HepG2 (cell line): ENCODE results near the gene SNRNP27. TPM values are rescaled to one million over a fixed set of nuclear protein-coding genes. Genes with fewer than 3 reads are reported as not detected.

Experiments
- ELF4 ChIP-seq: sonication (generic); formaldehyde crosslinking; IDR thresholded peaks from 2 replicates; pipeline ENCODE4 v1.5.0; 2020; ENCODE audit warnings: missing genetic modification reagents, mild to moderate bottlenecking, moderate library complexity, borderline replicate concordance
- EP300 ChIP-seq, 3 experiments: sonication (generic) in 1 of 3; formaldehyde crosslinking in 1 of 3; IDR thresholded peaks; 2 replicates each; pipeline versions ENCODE4 v1.5.1 to v1.6.1; 2011 to 2020; ENCODE audit warnings: low read depth in 2 of 3, low read length in 2 of 3, borderline replicate concordance in 1 of 3, improper control_type of control experiment in 1 of 3, mild to moderate bottlenecking in 1 of 3, missing genetic modification reagents in 1 of 3, moderate library complexity in 1 of 3
- ERF ChIP-seq: IDR thresholded peaks from 2 replicates; pipeline ENCODE4 v1.6.1; 2018; ENCODE audit warnings: missing biosample characterization, missing genetic modification reagents
- HMGA1 ChIP-seq: sonication (generic); formaldehyde crosslinking; conservative IDR thresholded peaks from 2 replicates; pipeline ENCODE4 v1.4.0; 2020; ENCODE audit warnings: missing genetic modification reagents
- JUND ChIP-seq: sonication (generic); formaldehyde crosslinking; IDR thresholded peaks from 2 replicates; pipeline ENCODE4 v1.8.0; 2022; ENCODE audit warnings: mild to moderate bottlenecking, missing genetic modification reagents
- KLF15 ChIP-seq: sonication (generic); formaldehyde crosslinking; IDR thresholded peaks from 2 replicates; pipeline ENCODE4 v1.8.1; 2023; ENCODE audit warnings: borderline replicate concordance, mild to moderate bottlenecking, inconsistent platforms, missing genetic modification reagents, mixed read lengths
- MATR3 ChIP-seq: sonication (generic); formaldehyde crosslinking; IDR thresholded peaks from 2 replicates; pipeline ENCODE4 v1.4.0; 2020; ENCODE audit warnings: missing genetic modification reagents
- MIXL1 ChIP-seq: IDR thresholded peaks from 2 replicates; pipeline ENCODE4 v1.6.1; 2016
- NFKBIZ ChIP-seq: IDR thresholded peaks from 2 replicates; pipeline ENCODE4 v1.6.1; 2018; ENCODE audit warnings: missing genetic modification reagents, missing compliant biosample characterization
- PITX1 ChIP-seq: sonication (generic); formaldehyde crosslinking; IDR thresholded peaks from 2 replicates; pipeline ENCODE4 v1.5.1; 2020; ENCODE audit warnings: mild to moderate bottlenecking, missing genetic modification reagents
- PLRG1 ChIP-seq: fragments of 450-650 bp; conservative IDR thresholded peaks from 2 replicates; pipeline ENCODE4 v1.6.1; 2016
- SCMH1 ChIP-seq: sonication (generic); formaldehyde crosslinking; IDR thresholded peaks from 2 replicates; pipeline ENCODE4 v1.9.0; 2021; ENCODE audit warnings: missing genetic modification reagents, mild to moderate bottlenecking, borderline replicate concordance
- SIN3B ChIP-seq: fragments of 150-350 bp; IDR thresholded peaks from 2 replicates; pipeline ENCODE4 v1.6.1; 2014; ENCODE audit warnings: low read length
- SRSF9 ChIP-seq: fragments of 200-400 bp; formaldehyde crosslinking; IDR thresholded peaks from 2 replicates; pipeline ENCODE4 v1.6.1; 2018; ENCODE audit warnings: borderline replicate concordance, mild to moderate bottlenecking, low read depth, low read length; ENCODE audit not compliant: insufficient read depth, poor library complexity, severe bottlenecking
- STAG1 ChIP-seq: sonication (generic); formaldehyde crosslinking; IDR thresholded peaks from 2 replicates; pipeline ENCODE4 v1.4.0; 2020; ENCODE audit warnings: missing genetic modification reagents
- TRIM24 ChIP-seq: sonication (generic); formaldehyde crosslinking; IDR thresholded peaks from 2 replicates; pipeline ENCODE4 v1.8.0; 2022; ENCODE audit warnings: mild to moderate bottlenecking, missing genetic modification reagents
- ZNF605 ChIP-seq: sonication (generic); formaldehyde crosslinking; IDR thresholded peaks from 2 replicates; pipeline ENCODE4 v1.8.0; 2022; ENCODE audit warnings: mild to moderate bottlenecking, missing genetic modification reagents
- ZNF775 ChIP-seq: sonication (generic); formaldehyde crosslinking; IDR thresholded peaks from 2 replicates; pipeline ENCODE4 v1.4.0; 2020; ENCODE audit warnings: missing genetic modification reagents, mild to moderate bottlenecking, moderate library complexity, borderline replicate concordance
- ZNF792 ChIP-seq: IDR thresholded peaks from 2 replicates; pipeline ENCODE4 v1.6.1; 2016
- ZNF878 ChIP-seq: sonication (generic); formaldehyde crosslinking; IDR thresholded peaks from 2 replicates; pipeline ENCODE4 v1.8.1; 2023; ENCODE audit warnings: mild to moderate bottlenecking, missing genetic modification reagents, moderate library complexity
- polyA plus RNA-seq, 8 experiments: library from polyadenylated mRNA; depleted of rRNA in 3 of 8; stranded (reverse) in 7 of 8; unstranded in 1 of 8; fragments of >200 nt; fragmentation: Illumina TruSeq in 4 of 8; extraction: Trizol in 4 of 8; gene quantifications; 2 replicates each; pipeline versions ENCODE4 v1.2.1 to v1.2.3, GENCODE V29; 2011 to 2016; ENCODE audit warnings: low read depth in 4 of 8, missing spikeins in 1 of 8, mixed read lengths in 1 of 8; ENCODE audit not compliant: insufficient read depth in 1 of 8
- total RNA-seq, 5 experiments: library from RNA; depleted of rRNA; stranded (reverse); fragments of >200 nt; fragmentation: Illumina TruSeq; extraction: Trizol; gene quantifications; 2 replicates each; pipeline ENCODE4 v1.2.3, GENCODE V29; 2016; ENCODE audit warnings: low read depth in 1 of 5
- TF ChIP-seq, protein P1 (sequence below): sonication (generic); formaldehyde crosslinking; IDR thresholded peaks from 2 replicates; pipeline ENCODE4 v1.5.0; 2020; ENCODE audit warnings: missing genetic modification reagents
- TF ChIP-seq, protein P2 (sequence below): sonication (generic); formaldehyde crosslinking; IDR thresholded peaks from 2 replicates; pipeline ENCODE4 v1.4.0; 2020; ENCODE audit warnings: missing genetic modification reagents
- TF ChIP-seq, protein P3 (sequence below): sonication (generic); formaldehyde crosslinking; IDR thresholded peaks from 2 replicates; pipeline ENCODE4 v1.4.0; 2020; ENCODE audit warnings: missing genetic modification reagents
- TF ChIP-seq, protein P4 (sequence below): sonication (generic); formaldehyde crosslinking; IDR thresholded peaks from 2 replicates; pipeline ENCODE4 v1.9.0; 2021; ENCODE audit warnings: missing genetic modification reagents, borderline replicate concordance
- TF ChIP-seq, protein P5 (sequence below), 2 experiments: sonication (generic) in 1 of 2; formaldehyde crosslinking in 1 of 2; IDR thresholded peaks; 2 replicates each; pipeline versions ENCODE4 v1.4.0 to v1.6.1; 2018 to 2020; ENCODE audit warnings: missing genetic modification reagents in 2 of 2, borderline replicate concordance in 1 of 2, low read depth in 1 of 2, mild to moderate bottlenecking in 1 of 2, missing biosample characterization in 1 of 2

The SNRNP27 gene
- total and polyA plus RNA-seq, 2 of the 13 experiments (the other 11 are each of a cell fraction or from before 2014, with no cell fraction given), result 49.8 to 54.6 TPM

DNA sequence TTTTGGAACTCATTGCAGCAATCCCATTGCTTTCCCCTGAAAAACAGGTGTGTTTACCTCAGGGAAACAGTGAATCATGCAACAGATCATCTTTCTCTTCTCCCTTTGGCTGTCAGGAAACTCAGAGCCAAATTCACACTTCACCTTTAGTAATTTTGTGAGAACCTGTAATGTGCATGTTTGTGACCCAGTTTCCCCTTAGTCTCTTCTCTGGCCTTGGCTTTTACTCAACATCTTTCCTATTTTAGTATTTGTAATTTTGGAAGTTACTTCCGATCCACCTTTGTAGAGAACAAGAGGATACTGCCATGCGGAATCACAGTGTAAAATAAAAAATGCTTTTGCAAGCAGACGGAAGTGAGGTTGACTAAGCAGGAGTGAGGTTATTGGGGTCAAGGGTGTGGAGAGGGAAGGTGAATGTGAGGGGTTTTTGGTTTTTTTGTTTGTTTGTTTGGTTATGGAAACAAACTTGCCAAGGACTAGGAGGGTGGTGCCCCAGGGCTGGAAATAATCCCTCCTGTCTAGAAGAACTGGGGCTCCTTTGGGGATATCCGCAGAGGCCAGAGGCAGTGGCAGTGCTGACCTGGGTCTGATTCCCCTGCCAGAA, 53.7 kb downstream of the SNRNP27 start (continued):
- TF ChIP-seq NFKBIZ (CRISPR knock-in tag) (peak; percentile 37; the same call in 1 of the 2 replicates), MATR3 (CRISPR knock-in tag) (no peak), SRSF9 (no peak), ZNF605 (CRISPR knock-in tag) (peak; percentile 10; the same call in 1 of the 2 replicates), TRIM24 (no peak), ERF (CRISPR knock-in tag) (no peak), PLRG1 (no peak), EP300 (IDR thresholded peaks at IDR 0.05; ENCODE audit: low read depth in 2 of 2, low read length in 2 of 2) (peak in 1 of 2 experiments; percentile 18; a peak in 1 of 4 replicates), EP300 (CRISPR knock-in tag; IDR thresholded peaks at IDR 0.05; ENCODE audit: borderline replicate concordance) (no peak), ZNF792 (CRISPR knock-in tag) (no peak), JUND (CRISPR knock-in tag) (no peak), SCMH1 (CRISPR knock-in tag) (no peak), MIXL1 (no peak), SIN3B (no peak), ELF4 (CRISPR knock-in tag) (peak; percentile 52; the same call in 1 of the 2 replicates), STAG1 (CRISPR knock-in tag) (no peak), ZNF878 (CRISPR knock-in tag) (no peak), ZNF775 (CRISPR knock-in tag) (0 out of 2 replicates have a peak, but pooled peaks have one; percentile 47), PITX1 (CRISPR knock-in tag) (no peak), KLF15 (CRISPR knock-in tag) (no peak), HMGA1 (no peak)
- TF ChIP-seq, protein P1, sequence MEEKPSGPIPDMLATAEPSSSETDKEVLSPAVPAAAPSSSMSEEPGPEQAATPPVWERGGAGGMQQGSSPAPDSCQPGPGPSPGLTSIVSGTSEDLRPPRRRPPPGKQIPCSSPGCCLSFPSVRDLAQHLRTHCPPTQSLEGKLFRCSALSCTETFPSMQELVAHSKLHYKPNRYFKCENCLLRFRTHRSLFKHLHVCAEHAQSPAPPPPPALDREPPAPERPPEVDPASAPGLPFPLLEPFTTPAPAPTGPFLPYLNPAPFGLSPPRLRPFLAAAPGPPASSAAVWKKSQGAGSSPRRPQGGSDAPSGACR (CRISPR knock-in tag), result no peak
- TF ChIP-seq, protein P2, sequence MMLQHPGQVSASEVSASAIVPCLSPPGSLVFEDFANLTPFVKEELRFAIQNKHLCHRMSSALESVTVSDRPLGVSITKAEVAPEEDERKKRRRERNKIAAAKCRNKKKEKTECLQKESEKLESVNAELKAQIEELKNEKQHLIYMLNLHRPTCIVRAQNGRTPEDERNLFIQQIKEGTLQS (CRISPR knock-in tag), result no peak
- TF ChIP-seq, protein P3, sequence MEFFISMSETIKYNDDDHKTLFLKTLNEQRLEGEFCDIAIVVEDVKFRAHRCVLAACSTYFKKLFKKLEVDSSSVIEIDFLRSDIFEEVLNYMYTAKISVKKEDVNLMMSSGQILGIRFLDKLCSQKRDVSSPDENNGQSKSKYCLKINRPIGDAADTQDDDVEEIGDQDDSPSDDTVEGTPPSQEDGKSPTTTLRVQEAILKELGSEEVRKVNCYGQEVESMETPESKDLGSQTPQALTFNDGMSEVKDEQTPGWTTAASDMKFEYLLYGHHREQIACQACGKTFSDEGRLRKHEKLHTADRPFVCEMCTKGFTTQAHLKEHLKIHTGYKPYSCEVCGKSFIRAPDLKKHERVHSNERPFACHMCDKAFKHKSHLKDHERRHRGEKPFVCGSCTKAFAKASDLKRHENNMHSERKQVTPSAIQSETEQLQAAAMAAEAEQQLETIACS (CRISPR knock-in tag), result no peak
- TF ChIP-seq, protein P4, sequence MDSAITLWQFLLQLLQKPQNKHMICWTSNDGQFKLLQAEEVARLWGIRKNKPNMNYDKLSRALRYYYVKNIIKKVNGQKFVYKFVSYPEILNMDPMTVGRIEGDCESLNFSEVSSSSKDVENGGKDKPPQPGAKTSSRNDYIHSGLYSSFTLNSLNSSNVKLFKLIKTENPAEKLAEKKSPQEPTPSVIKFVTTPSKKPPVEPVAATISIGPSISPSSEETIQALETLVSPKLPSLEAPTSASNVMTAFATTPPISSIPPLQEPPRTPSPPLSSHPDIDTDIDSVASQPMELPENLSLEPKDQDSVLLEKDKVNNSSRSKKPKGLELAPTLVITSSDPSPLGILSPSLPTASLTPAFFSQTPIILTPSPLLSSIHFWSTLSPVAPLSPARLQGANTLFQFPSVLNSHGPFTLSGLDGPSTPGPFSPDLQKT (CRISPR knock-in tag), result no peak
- TF ChIP-seq, protein P5, sequence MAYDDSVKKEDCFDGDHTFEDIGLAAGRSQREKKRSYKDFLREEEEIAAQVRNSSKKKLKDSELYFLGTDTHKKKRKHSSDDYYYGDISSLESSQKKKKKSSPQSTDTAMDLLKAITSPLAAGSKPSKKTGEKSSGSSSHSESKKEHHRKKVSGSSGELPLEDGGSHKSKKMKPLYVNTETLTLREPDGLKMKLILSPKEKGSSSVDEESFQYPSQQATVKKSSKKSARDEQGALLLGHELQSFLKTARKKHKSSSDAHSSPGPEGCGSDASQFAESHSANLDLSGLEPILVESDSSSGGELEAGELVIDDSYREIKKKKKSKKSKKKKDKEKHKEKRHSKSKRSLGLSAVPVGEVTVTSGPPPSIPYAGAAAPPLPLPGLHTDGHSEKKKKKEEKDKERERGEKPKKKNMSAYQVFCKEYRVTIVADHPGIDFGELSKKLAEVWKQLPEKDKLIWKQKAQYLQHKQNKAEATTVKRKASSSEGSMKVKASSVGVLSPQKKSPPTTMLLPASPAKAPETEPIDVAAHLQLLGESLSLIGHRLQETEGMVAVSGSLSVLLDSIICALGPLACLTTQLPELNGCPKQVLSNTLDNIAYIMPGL (CRISPR knock-in tag; IDR thresholded peaks at IDR 0.05; ENCODE audit: borderline replicate concordance in 1 of 2, low read depth in 1 of 2), result 0 out of 4 replicates have a peak, but pooled peaks of 1 of the 2 experiments have one; percentile 11
